SK-N-MC (cell line): Measurements from ENCODE around the gene PITPNC1.
"Not testable (repeated sequence)": the region's sequence is repeated elsewhere in the genome, so short reads cannot be mapped to it uniquely, and the experiment has no call there.

ENCODE experiments used
- DNase-seq: peaks from one replicate; pipeline ENCODE4 v3.0.0-alpha.2; 2011; ENCODE audit warnings: low read depth, low spot score
- H3K27ac ChIP-seq: fragments of 200-600 bp; sonication (generic); 2 replicates; pipeline ENCODE4 v1.5.1; 2016; ENCODE audit warnings: mixed run types
- H3K36me3 ChIP-seq: fragments of 200-600 bp; sonication (generic); 2 replicates; pipeline ENCODE4 v1.6.1; 2017; ENCODE audit warnings: antibody characterized with exemption, low read length, mixed read lengths; ENCODE audit not compliant: insufficient read depth
- H3K4me3 ChIP-seq: fragments of 200-600 bp; sonication (generic); 2 replicates; pipeline ENCODE4 v1.5.1; 2016
- H3K9ac ChIP-seq: fragments of 200-600 bp; sonication (generic); 2 replicates; pipeline ENCODE4 v1.8.0; 2017; ENCODE audit warnings: mixed run types, mixed read lengths; ENCODE audit not compliant: insufficient read length
- H3K9me3 ChIP-seq: fragments of 200-600 bp; sonication (generic); 2 replicates; pipeline ENCODE4 v1.6.1; 2017; ENCODE audit warnings: low read depth, mild to moderate bottlenecking, antibody characterized with exemption, low read length, moderate library complexity, mixed read lengths
- EZH2 ChIP-seq: fragments of 200-600 bp; sonication (generic); IDR thresholded peaks from one replicate; pipeline ENCODE4 v1.6.1; 2017; ENCODE audit warnings: antibody characterized with exemption
- FOXP2 ChIP-seq: optimal IDR thresholded peaks from 2 replicates; pipeline ENCODE3; 2011; ENCODE audit warnings: mild to moderate bottlenecking, moderate library complexity; ENCODE audit not compliant: insufficient read depth; ENCODE audit errors: extremely low read length, control extremely low read depth
- POLR2AphosphoS5 ChIP-seq: IDR thresholded peaks from 2 replicates; pipeline ENCODE4 v1.6.1; 2012; ENCODE audit warnings: mild to moderate bottlenecking, low read depth, low read length, borderline replicate concordance

The PITPNC1 gene

DNA sequence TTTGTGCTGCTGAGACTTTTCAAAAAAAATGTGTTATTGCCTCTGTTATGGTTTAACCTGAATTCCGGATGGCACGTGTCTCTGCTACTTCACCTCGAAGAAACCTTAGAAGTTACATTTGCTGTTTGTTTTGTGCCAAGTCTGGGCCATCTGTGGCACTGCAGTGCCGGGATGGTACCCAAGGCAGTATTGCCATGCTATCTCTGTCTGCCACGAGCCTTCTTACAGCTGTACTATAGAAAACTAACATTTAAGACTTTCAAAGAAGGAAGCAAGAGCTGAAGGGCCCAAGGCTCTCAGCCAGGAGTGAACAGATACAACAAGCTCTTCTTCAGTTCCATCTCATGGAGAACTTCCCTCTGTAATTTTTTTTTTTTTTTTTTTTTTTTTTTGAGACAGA, 267.0 kb downstream of the PITPNC1 start:
- TF ChIP-seq FOXP2 (no peak), POLR2AphosphoS5 (no peak), EZH2 (no peak)
- no peak for DNase-seq
- Histone ChIP-seq H3K36me3 (no peaks in the 10 kb centered on the region), H3K9ac (no peak overlapping the region), H3K9me3 (no peaks in the 10 kb centered on the region), H3K4me3 (no peak overlapping the region), H3K27ac (no peak overlapping the region)

- not testable (repeated sequence) for H3K4me3 ChIP-seq, H3K9me3 ChIP-seq, H3K27ac ChIP-seq, DNase-seq, H3K36me3 ChIP-seq, H3K9ac ChIP-seq
These were observed 268.1 kb downstream of the PITPNC1 start for GRCh38 chr17:67645195-67645594.

DNA sequence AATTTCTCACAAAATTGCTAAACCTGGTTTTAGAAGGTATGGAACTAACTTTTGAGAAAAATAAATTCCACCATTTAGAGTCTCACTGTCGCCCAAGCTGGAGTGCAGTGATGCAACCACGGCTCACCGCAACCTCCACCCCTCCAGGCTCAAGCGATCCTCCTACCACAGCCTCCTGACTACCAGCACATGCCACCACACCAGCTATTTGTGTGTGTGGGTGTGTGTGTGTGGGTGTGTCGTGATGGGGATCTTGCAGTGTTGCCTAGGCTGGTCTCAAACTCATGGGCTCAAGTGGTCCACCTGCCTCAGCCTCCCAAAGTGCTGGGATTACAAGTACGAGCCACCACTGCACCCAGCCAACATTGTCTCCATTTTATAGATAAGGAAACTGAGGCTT, 269.4 kb downstream of the PITPNC1 start:
- no peak overlapping the region for H3K9ac ChIP-seq
- DNase-seq: no peak
- no peaks in the 10 kb centered on the region for H3K9me3 ChIP-seq
- H3K36me3 ChIP-seq: no peaks in the 10 kb centered on the region
- H3K4me3 ChIP-seq: no peak overlapping the region
- H3K27ac ChIP-seq: no peak overlapping the region
- TF ChIP-seq EZH2 (no peak), POLR2AphosphoS5 (no peak), FOXP2 (no peak)

GRCh38 chr17:67647482-67647881, 270.4 kb downstream of the PITPNC1 start:
- H3K4me3 ChIP-seq: no peak overlapping the region
- DNase-seq: no peak
- H3K9me3 ChIP-seq: no peaks in the 10 kb centered on the region
- no peak overlapping the region for H3K27ac ChIP-seq
- H3K9ac ChIP-seq: no peak overlapping the region
- TF ChIP-seq POLR2AphosphoS5 (no peak), EZH2 (no peak), FOXP2 (no peak)
- H3K36me3 ChIP-seq: no peaks in the 10 kb centered on the region

GRCh38 chr17:67648032-67648905, 271.2 kb downstream of the PITPNC1 start:
- no peak overlapping the region for H3K27ac ChIP-seq

DNA sequence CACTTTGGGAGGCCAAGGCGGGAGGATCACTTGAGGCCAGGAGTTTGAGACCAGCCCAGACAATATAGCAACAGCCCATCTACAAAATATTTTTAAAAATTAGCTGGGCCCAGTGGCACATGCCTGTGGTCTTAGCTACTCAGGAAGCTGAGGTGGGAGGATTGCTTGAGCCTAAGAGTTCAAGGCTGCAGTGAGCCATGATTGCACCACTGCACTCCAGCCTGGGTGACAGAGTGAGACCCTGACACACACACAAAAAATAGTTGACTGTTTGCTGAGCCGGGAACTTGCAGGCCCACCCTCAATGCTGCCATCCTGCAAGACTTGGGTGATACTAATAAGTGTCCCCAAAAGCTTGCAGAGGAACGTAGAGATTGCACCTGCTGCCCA, 271.8 kb downstream of the PITPNC1 start:
- not testable (repeated sequence) for H3K9ac ChIP-seq, DNase-seq, H3K36me3 ChIP-seq, H3K9me3 ChIP-seq, H3K4me3 ChIP-seq, H3K27ac ChIP-seq

More at GRCh38 chr17:67648032-67648905, 271.2 kb downstream of the PITPNC1 start:
- TF ChIP-seq POLR2AphosphoS5 (no peak), EZH2 (no peak), FOXP2 (no peak)
- Histone ChIP-seq H3K4me3 (no peak overlapping the region), H3K9ac (no peak overlapping the region), H3K9me3 (no peaks in the 10 kb centered on the region), H3K36me3 (no peaks in the 10 kb centered on the region)
- no peak for DNase-seq

DNA sequence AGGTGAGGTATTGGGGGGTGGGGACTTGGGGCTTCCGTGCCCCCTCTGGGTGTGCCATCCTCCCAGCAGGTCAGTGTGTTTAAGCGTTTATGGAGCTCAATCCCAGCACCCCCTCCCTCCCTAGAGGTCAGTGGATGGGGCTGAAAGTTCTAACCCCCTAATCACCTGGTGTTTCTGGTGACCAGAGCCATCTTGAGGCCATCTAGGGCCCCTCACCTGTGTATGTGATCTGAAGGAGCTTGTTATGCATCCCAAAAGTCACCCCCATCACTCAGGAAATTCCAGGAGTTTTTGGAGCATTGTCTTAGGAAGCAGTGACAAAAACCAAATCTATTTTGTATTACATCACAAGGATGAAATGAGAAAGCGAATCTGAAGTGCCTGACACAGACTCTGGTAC, 272.8 kb downstream of the PITPNC1 start:
- Histone ChIP-seq H3K4me3 (no peak overlapping the region), H3K9ac (no peak overlapping the region), H3K9me3 (no peaks in the 10 kb centered on the region), H3K27ac (no peak overlapping the region), H3K36me3 (no peaks in the 10 kb centered on the region)
- TF ChIP-seq FOXP2 (no peak), POLR2AphosphoS5 (no peak), EZH2 (no peak)
- DNase-seq: no peak

- not testable (repeated sequence) for H3K4me3 ChIP-seq, H3K9me3 ChIP-seq, H3K9ac ChIP-seq, DNase-seq, H3K36me3 ChIP-seq, H3K27ac ChIP-seq
These were observed 274.1 kb downstream of the PITPNC1 start for GRCh38 chr17:67651218-67651579.

DNA sequence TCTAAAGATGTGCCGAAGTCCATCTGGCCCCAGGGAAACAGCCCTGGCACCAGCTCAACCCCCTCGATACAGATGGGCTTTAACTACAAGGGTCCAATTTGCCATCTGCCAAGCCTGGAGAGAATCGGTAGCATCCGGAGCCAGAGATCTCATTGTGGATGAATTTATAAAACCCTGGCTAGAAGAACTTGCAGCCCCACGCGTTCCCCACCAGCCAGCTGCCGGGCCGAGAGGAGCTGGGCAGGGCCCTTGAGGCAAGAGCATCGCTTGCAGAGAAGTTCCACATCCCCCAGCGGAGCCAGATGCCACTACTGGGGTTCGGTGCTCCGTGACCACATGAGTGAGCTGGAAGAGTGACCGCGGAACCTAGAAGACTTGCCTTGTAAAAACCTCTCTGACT, 275.4 kb downstream of the PITPNC1 start:
- no peaks in the 10 kb centered on the region for H3K9me3 ChIP-seq
- no peak overlapping the region for H3K4me3 ChIP-seq
- no peaks in the 10 kb centered on the region for H3K36me3 ChIP-seq
- H3K27ac ChIP-seq: no peak overlapping the region
- H3K9ac ChIP-seq: no peak overlapping the region
- TF ChIP-seq EZH2 (no peak), FOXP2 (no peak), POLR2AphosphoS5 (no peak)
- DNase-seq: no peak
